Dermis blood vessel endothelial cell (primary cell): ENCODE results near the gene OCIAD2. TPM values are rescaled to one million over a fixed set of nuclear protein-coding genes. Genes with fewer than 3 reads are reported as not detected.
"Not testable (repeated sequence)": the region's sequence is repeated elsewhere in the genome, so short reads cannot be mapped to it uniquely, and the experiment has no call there.

Experiments used
- DNase-seq: peaks from one replicate; pipeline ENCODE4 v3.0.0; 2010
- total RNA-seq: library from RNA; depleted of rRNA; stranded (reverse); fragments of >200 nt; gene quantifications from 2 replicates; pipeline ENCODE4 v1.2.3, GENCODE V29; 2014

The OCIAD2 gene
- total RNA-seq, 1 donor from 2014 or later, result 43.1 TPM

DNA sequence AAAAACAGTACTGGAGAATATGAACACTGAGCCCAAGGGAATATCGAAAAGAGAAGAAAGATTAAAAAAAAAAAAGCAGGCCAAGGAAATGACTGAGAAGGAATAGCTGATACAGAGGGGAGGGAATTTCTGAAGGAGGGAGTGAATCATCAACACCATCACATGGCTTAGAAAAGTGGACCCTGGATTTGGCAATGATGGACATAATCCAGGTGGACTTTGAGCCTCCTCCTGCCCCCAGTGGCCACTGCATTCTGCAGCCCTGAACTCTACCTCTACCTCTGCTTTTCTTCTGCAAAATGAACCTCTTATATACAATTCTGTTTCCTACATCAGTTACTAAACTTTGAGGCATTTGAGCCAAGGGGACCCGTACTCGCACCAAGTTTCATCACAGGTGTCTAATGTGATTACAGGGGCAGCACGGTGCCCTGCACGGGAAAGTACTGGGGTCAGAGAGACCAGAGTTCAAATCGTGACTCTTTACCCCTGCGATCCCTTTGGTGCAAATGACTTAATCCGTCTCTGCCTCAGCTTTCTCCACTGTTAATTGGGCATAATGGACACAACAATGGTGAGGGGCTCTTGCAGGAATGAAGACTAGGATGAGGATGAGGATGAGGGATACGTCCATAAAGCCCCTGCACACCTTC lies 1.1 kb downstream of the OCIAD2 start:
- DNase-seq, result peak; percentile 45

DNA sequence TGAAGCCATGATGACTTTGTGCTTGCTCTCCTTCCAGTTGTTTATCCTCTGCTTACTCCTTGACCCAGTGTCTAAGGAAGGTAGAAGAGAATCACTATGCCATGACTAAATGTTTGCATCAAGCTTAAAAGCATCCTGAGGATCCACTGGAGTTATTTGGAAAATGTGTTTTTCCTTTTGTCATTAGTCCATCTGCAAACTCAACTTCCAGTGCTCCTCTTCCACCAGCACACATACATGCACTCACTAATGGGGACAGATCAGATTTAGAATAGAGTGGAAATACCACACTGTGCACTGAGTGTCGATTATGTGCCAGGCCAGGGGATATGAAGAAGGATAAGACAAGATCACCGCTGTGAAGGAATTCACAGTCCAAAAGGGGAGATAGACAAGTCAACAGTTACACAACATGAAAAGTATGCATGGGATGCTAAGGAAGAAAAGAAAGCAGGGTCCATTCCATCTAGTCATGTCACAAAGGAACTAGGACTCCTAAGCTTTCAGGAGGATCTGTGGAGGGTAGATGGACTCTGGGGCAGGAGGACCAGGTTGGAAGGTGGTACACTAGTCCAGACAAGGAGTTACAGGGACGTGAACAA lies 1.9 kb downstream of the OCIAD2 start:
- DNase-seq, result no peak

DNA sequence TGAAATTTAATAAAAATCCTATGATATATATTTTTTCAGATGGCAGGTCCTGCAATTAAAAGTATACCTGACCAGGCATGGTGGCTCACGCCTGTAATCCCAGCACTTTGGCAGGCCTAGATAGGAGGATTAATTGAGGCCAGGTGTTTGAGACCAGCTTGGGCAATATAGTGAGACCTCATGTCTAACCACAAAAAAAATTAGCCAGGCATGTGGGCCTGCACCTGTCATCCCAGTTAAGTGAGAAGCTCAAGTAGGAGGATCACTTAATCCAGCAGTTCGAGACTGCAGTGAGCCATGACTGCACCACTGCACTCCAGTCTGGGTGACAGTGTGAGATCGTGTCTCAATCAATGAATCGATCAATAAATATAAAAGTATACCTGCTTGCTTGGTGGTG lies 2.5 kb downstream of the OCIAD2 start:
- no peak for DNase-seq

DNA sequence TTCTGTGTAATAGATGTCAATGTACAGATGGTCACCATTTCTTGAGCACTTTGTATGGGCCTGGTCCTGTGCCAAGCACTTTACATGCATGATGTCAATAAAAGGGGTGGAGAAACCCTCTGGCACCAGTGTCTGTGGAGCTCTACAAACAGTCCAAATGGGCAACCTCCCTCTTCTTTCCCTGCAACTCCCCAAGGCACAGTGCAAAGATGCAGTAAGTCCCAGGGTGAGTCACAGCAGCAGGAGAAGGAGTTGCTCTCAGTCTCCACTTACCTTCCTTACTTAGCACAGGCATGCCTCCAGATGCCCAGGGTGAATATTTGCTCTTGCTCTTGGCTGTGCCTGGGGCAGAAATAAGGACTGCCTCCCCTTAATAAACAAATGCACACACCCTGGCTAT lies 4.3 kb downstream of the OCIAD2 start:
- no peak for DNase-seq

DNA sequence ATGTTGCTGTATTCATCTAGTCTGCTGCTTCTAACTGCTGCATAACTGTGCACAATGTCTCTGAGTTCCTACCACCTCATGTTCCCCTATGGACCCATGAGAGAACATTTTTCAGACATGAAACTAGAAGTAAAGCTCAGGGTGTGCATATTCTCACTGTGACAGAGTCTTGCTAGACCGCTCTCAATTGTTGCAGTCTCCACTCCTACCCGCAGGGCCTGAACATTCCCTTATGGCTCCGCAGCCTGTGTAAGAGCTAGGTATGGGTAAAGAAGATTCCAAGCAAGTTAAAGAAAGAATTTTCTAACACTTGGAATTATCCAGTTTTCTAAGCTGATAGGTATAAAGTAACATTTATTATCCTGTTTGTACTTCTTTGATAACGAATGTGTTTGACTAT lies 5.4 kb downstream of the OCIAD2 start:
- DNase-seq, result no peak

DNA sequence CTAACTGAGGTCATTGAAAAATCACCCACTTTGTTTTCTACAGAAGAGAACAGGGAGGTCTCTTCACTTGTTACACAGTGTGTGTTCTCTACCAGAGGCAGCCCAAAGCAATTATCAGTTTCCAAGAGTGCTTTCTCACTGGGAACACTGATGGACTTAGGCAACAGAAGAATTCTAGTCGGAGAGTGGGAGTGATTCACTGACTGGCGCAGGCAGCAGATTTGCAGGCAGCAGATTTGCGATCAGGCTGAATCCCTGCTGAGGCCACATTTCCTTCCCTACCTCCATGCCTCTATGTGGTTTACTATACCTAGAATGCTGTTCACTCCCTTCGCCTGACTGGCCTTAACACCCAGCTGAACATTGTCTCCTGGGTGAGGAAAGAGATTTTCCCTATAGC lies 6.6 kb downstream of the OCIAD2 start:
- DNase-seq, result peak; percentile 44

DNA sequence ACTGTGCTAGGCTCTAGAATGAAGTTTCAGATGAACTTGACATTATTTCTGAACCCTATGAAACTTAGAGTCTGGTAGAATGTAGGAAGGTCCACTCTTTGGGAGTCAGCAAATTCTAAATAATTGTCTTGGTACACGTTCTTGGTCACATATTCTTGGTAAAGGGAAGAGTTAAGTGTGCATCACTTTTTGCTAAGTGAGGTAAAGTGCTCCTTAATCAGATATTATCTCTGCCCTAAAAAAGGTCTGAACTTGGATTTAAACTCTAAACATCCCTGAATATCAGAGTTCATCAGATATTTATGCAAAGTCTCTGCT lies 7.2 kb downstream of the OCIAD2 start:
- DNase-seq, result no peak

DNA sequence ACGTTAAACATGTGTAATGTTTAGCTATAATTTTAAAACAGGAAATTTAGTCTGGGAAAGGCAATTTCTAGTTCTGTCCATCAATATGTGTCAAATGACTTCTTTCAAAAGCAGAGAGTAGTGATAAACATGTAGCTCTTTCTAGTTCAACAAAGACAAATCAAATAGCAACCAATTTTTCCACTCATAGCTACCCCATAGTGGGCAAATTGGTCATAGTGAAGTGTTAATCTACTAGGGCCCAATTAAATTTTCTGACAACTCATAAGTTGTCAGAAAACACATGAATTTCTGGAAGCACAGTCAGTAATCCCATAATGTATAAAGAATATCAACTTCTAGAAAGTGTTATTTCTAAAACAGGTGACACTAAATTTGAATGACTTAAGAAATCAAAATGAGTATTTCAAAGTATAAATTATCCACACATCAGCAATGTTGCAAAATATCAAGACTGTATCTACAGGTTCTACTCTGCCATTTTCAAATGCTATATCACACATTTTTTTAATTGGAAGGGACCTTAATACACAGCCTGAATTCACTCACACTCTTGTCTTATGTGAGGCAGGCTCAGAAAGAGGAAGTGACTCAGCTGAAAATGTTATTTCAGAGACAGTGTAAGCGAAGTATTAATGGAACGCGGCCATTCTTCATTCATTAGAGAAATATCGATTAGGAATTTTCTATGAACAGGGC lies 7.7 kb downstream of the OCIAD2 start:
- peak; percentile 77 for DNase-seq

DNA sequence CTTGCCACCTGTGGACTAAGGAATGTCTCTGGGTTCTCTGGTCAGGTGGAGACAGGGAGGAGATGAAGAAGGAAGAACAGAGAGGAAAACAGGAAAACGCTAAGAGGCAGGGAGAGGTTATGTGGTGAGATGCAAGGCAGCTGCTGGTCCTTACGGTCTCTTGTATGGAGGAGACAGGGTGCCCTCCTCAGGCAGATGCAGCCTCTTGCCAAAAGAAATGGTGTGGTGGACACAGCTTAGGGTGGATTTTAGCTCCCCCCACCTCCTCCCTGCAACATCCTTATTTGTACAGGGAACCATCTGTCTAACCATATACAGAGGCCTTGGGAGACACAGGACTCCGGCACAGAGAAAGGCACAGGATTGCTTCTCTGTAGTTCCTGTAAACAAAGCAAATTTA lies 9.7 kb downstream of the OCIAD2 start:
- DNase-seq, result no peak

DNA sequence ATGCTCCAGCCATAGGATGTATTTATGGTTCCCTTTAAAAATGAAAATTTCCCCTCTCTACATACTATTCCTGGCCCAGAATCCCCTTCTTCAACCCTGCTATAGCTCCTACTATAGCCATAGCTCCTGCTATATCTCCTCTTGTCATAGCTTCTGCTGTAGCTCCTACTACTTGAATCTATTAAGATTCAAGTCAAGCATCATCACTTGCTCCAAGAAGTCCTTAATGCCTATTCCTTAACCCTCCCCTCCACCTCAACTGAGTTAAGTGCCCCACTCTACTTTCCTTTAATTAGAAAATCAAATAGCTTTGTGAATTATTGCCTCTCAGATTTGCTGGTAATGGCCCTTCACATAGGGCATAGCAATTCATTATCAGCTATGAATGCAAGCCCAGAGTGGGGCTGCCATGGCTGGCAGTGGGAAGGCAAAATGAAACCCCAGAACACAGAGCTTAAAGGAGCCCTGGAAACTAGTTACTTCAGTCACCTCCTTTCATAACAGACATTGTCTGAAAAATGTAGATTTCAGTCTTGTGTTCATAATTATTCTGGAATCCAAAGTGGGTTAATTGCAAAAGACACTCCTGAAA lies 15.4 kb downstream of the OCIAD2 start:
- DNase-seq, result no peak

DNA sequence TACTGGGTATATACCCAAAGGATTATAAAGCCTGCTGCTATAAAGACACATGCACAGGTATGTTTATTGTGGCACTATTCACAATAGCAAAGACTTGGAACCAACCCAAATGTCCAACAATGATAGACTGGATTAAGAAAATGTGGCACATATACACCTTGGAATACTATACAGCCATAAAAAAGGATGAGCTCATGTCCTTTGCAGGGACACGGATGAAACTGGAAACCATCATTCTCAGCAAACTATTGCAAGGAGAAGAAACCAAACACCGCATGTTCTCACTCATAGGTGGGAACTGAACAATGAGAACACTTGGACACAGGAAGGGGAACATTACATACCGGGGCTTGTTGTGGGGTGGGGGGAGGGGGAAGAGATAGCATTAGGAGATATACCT lies 16.8 kb downstream of the OCIAD2 start:
- not testable (repeated sequence) for DNase-seq

DNA sequence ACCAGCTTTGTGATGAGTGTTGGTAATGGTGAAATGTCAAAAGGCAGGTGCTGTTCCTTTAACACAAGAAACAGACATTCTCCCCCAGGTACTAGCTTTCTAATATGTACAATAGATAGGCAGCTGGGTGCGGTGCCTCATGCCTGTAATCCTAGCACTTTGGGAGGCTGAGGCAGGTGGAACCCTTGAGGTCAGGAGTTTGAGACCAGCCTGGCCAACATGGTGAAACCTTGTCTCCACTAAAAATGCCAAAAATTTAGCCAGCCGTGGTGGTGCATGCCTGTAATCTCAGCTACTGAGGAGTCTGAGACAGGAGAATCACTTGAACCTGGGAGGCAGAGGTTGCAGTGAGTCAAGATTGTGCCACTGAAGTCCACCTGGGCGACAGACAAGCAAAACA lies 24.9 kb downstream of the OCIAD2 start:
- DNase-seq, result not testable (repeated sequence)

DNA sequence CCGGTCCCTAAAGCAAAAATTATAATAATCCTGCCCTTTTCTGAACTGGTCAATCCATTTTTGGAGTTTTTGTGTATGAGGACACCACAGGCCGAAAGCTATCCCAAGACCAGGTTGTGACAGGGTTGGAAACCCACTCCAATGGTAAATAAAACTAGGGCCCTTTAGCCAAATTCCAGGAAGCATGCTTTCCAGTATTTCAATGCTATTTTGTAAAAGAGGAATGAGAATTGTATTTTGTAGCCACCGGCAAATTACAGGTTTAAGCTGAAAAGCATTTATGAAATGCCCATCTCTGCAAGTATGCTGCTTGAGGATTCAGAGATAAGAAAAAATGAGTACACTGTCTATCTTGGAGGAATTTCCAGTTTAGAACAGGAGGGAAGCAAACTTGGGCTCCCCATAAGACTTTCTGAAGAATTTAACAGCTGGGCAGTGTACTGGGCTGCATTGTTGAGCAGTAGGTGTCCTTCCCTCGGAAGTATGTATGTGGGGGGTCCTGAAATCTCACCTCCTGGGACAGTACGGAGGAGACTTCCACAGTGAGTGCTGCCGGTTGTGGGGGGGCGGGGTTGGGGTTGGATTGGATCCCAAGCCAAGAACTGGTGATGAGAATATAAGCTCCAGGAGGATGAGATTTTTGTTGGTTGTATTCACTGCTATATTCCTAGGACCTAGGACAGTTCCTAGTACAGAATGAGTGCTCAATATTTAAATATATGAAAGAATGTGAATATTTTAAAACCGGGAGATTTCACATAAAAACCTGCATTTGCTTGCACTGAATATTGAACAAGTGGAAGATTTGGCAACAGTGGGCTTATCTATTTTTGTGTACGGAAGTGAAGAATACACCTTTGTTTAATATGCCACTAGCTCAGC lies 26.8 kb downstream of the OCIAD2 start:
- DNase-seq, result no peak

DNA sequence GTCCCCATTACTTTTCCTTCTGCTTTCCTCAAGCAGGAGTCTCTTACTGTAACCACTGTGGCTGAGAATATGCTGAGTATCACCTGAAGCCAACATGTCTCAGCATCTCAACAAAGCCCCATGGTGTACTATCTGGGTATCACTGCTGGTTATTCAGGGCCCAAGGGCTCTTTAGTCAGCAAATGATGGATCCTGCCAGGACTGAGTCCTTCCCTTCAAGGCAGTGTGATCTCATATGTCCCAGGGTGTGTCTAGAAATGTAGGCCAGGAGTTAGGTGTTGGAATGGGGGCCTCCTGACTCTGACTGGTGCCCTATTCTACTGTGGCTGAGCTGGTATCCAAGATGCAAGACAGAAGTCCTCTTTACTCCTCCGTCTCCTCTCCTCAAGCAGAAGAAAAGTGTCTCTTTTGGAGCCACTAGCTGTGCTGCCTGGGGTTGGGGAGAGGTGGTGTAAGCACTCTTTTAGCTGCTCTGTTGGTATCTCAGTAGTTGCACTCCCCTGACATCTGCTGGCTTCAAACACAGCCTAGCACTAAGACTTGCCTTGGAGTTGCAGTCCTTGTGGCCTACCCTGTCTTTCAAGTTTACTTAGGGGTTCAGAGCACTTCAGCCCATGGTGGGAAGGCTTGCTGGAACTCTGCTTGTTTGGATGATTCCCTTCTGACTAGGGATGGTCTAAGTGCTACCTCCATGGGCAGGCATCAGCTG lies 28.6 kb downstream of the OCIAD2 start:
- DNase-seq, result no peak

DNA sequence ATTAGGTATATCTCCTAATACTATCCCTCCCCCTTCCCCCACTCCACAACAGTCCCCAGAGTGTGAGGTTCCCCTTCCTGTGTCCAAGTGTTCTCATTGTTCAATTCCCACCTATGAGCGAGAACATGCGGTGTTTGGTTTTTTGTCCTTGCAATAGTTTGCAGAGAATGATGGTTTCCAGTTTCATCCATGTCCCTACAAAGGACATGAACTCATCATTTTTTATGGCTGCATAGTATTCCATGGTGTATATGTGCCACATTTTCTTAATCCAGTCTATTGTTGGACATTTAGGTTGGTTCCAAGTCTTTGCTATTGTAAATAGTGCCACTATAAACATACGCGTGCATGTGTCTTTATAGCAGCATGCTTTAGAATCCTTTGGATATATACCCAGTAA lies 41.9 kb downstream of the OCIAD2 start:
- not testable (repeated sequence) for DNase-seq

DNA sequence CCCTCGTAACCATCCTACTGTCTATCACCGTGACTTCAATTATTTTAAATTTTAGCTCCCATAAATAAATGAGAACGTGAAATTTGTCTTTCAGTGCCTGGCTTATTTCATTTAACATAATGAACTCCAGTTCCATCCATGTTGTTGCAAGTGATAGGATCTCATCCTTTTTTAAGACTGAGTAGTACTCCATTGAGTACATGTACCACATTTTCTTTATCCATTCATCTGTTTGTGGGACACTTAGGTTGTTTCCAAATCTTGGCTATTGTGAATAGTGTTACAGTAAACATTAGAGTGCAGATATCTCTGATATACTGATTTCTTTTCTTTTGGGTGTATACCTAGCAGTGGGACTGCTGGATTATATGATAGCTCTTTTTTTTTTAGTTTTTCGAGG lies 42.8 kb downstream of the OCIAD2 start:
- DNase-seq, result no peak

DNA sequence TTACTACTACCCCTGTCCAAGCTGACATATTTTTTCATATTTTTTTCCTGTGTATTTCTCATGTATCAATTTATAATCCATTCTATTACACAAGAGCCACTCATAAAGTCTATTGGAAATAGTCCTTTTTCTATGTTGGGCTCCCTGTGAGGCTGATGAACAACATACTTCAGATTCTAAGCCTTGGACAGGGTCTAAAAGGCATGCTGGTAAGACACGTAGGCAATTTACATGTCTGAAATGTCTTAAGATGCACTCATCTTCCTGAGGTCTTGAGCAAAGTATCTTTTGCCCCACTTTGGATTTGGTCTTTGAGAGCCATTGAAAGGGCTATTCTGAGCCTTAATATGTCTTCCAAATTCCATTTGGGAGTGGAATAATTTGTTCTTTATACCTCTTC lies 43.9 kb downstream of the OCIAD2 start:
- no peak for DNase-seq

DNA sequence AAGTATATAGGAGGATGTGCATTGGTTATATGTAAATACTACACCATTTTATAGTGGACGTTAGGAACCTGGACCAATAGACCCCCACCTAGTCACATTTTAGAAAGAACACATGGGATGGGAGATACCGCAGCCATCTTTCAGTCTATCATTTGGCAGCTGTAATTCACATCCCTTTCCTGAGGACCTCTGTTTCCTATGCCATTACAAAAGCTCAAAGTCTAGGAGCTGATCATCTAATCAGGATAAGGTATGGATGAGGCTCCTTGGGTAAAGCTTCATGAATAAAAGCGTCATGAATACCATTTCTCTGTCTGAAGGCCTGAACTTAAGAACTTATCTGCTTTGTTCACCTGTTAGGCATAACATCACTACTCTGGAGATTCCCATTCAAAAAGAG lies 44.5 kb downstream of the OCIAD2 start:
- DNase-seq, result no peak

DNA sequence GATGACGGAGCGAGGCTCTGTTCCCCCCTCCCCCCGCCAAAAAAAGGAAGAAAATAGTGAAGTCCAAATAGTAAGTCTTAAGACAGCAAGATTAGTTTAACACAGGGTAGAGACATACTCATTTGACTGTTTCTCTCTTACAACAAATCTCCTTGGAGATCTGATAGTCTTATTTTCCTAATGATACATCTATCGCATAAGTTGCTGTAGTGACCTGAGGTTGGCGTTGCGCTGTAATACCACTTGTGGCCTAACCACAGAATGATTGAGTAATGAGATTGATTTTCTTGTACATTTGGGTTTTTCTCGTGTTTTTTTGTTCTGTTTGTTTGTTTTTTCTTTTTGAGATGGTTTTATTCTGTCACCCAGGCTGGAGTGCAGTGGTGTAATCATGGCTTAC lies 48.4 kb downstream of the OCIAD2 start:
- no peak for DNase-seq

DNA sequence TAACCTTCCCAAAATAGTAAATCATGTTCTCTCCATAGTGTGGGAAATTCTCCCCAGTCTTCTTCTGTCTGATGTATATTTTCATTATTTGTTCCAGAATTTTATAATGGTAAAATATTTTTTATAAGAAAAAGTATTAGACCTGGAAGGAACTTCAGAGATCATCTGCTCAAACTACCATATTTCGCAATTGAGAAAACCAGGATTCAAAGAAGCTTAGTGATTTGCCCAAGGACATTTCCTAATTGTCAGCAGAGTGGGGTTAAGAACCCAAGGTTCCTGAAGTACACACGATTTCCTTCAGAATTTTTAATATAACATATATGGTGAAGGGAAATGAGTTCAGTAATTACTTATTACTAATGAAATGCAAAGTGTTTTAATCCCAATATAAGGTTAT lies 51.6 kb downstream of the OCIAD2 start:
- no peak for DNase-seq

DNA sequence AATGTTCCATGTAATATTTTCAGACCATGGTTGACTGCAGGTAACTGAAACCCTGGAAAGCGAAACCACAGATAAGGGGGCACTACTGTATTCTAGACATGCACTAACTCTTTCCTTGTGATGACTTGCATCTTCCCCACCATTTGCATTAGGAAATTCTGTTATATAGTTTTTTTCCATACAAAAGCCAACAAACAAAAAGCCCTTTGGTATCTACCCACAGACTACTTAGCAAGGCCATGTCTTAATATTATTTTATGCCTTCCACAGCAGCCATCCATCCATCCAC lies 52.2 kb downstream of the OCIAD2 start:
- DNase-seq, result no peak

DNA sequence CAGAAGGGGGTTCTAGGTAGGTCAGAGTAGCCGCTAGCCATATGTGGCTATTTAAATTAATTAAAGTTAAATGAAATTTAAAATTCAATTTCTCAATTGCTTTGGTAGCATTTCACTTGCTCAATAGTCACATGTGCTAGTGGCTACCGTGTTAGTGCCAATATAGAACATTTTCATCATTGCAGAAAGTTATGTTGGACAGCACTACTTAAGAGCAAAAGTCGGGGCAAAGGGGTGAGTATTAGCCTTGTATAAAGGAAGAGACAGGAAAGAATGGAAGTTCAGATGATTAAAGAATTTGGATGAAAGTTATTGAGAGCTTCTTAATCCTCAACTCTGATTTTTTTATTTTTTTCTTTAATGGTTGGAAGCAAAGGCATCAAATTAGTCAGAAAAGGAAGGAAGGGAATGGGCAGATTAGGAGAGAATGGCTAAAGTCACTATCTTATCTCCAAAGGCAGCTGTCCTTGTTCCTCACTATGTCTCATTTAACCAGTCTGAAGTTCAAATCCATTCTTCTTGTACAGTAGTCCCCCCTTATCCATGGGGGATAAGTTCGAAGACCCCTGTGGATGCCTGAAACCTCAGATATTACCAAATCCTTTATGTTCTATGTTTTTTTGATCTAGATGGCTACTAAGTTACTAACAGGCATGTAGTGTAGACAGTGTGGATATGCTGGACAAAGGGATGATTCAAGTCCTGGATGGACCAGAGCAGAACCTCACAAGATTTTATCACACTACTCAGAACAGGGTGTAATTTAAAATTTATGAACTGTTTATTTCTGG lies 52.8 kb downstream of the OCIAD2 start:
- no peak for DNase-seq
